ENCODE data around the gene DDAH1. TPM values are rescaled to one million over a fixed set of nuclear protein-coding genes. Genes with fewer than 3 reads are reported as not detected.

The DDAH1 gene
- total RNA-seq, 1 donor from 2014 or later, result 5.4 TPM

GRCh38 chr1:85386068-85386722, 78.8 kb downstream of the DDAH1 start:
- no peak for TF ChIP-seq CTCF (IDR thresholded peaks at IDR 0.05; ENCODE audit: partially characterized antibody, unreplicated experiment)
- H3K27me3 Mint-ChIP-seq (ENCODE audit: unreplicated experiment), result no peaks in the 10 kb centered on the region
- no peaks in the 10 kb centered on the region for H3K4me1 Mint-ChIP-seq (ENCODE audit: low read depth, unreplicated experiment)
- H3K27ac Mint-ChIP-seq (ENCODE audit: unreplicated experiment), result no peak overlapping the region
- H3K36me3 Mint-ChIP-seq (ENCODE audit: unreplicated experiment), result peaks cover 9% of the 10 kb centered on the region
- H3K9me3 Mint-ChIP-seq (ENCODE audit: unreplicated experiment), result peaks cover 4% of the 10 kb centered on the region
- H3K4me3 Mint-ChIP-seq (ENCODE audit: unreplicated experiment), result no peak overlapping the region
- no peak for DNase-seq

- H3K27ac Mint-ChIP-seq (ENCODE audit: unreplicated experiment), result no peak overlapping the region
- H3K4me3 Mint-ChIP-seq (ENCODE audit: unreplicated experiment), result no peak overlapping the region
- no peak for DNase-seq
- no peaks in the 10 kb centered on the region for H3K27me3 Mint-ChIP-seq (ENCODE audit: unreplicated experiment)
- peaks cover 4% of the 10 kb centered on the region for H3K9me3 Mint-ChIP-seq (ENCODE audit: unreplicated experiment)
- H3K4me1 Mint-ChIP-seq (ENCODE audit: low read depth, unreplicated experiment), result no peaks in the 10 kb centered on the region
- H3K36me3 Mint-ChIP-seq (ENCODE audit: unreplicated experiment), result peaks cover 9% of the 10 kb centered on the region
- no peak for TF ChIP-seq CTCF (IDR thresholded peaks at IDR 0.05; ENCODE audit: partially characterized antibody, unreplicated experiment)
These were observed 85.5 kb downstream of the DDAH1 start for GRCh38 chr1:85379203-85380136.

- Mint-ChIP-seq H3K4me3 (ENCODE audit: unreplicated experiment) (no peak overlapping the region), H3K27ac (ENCODE audit: unreplicated experiment) (no peak overlapping the region), H3K36me3 (ENCODE audit: unreplicated experiment) (peaks cover 9% of the 10 kb centered on the region), H3K4me1 (ENCODE audit: low read depth, unreplicated experiment) (no peaks in the 10 kb centered on the region), H3K9me3 (ENCODE audit: unreplicated experiment) (peaks cover 4% of the 10 kb centered on the region), H3K27me3 (ENCODE audit: unreplicated experiment) (no peaks in the 10 kb centered on the region)
- TF ChIP-seq CTCF (IDR thresholded peaks at IDR 0.05; ENCODE audit: partially characterized antibody, unreplicated experiment), result no peak
- no peak for DNase-seq
These were observed 86.4 kb downstream of the DDAH1 start for GRCh38 chr1:85378534-85378933.

GRCh38 chr1:85376356-85376755, 88.6 kb downstream of the DDAH1 start:
- TF ChIP-seq CTCF (IDR thresholded peaks at IDR 0.05; ENCODE audit: partially characterized antibody, unreplicated experiment), result no peak
- Mint-ChIP-seq H3K4me3 (ENCODE audit: unreplicated experiment) (no peak overlapping the region), H3K4me1 (ENCODE audit: low read depth, unreplicated experiment) (no peaks in the 10 kb centered on the region)

GRCh38 chr1:85375493-85375892, 89.5 kb downstream of the DDAH1 start:
- H3K4me3 Mint-ChIP-seq (ENCODE audit: unreplicated experiment), result no peak overlapping the region
- H3K4me1 Mint-ChIP-seq (ENCODE audit: low read depth, unreplicated experiment), result no peaks in the 10 kb centered on the region
- H3K36me3 Mint-ChIP-seq (ENCODE audit: unreplicated experiment), result no peaks in the 10 kb centered on the region
- H3K9me3 Mint-ChIP-seq (ENCODE audit: unreplicated experiment), result no peaks in the 10 kb centered on the region
- no peak for DNase-seq
- TF ChIP-seq CTCF (IDR thresholded peaks at IDR 0.05; ENCODE audit: partially characterized antibody, unreplicated experiment), result no peak
- no peaks in the 10 kb centered on the region for H3K27me3 Mint-ChIP-seq (ENCODE audit: unreplicated experiment)
- no peak overlapping the region for H3K27ac Mint-ChIP-seq (ENCODE audit: unreplicated experiment)

More at GRCh38 chr1:85376356-85376755, 88.6 kb downstream of the DDAH1 start:
- DNase-seq, result no peak
- Mint-ChIP-seq H3K27ac (ENCODE audit: unreplicated experiment) (no peak overlapping the region), H3K27me3 (ENCODE audit: unreplicated experiment) (no peaks in the 10 kb centered on the region), H3K36me3 (ENCODE audit: unreplicated experiment) (no peaks in the 10 kb centered on the region), H3K9me3 (ENCODE audit: unreplicated experiment) (no peaks in the 10 kb centered on the region)
